A204.1 (cell line): Measurements from ENCODE around the gene GCNT3.
"Not testable (repeated sequence)": the region's sequence is repeated elsewhere in the genome, so short reads cannot be mapped to it uniquely, and the experiment has no call there.

ENCODE experiments used
- FAIRE-seq: peaks from 2 replicates; lab custom pipeline; 2012; peaks lifted over from hg19 to GRCh38; lab: Jason Lieb, UNC

Gene GCNT3

DNA sequence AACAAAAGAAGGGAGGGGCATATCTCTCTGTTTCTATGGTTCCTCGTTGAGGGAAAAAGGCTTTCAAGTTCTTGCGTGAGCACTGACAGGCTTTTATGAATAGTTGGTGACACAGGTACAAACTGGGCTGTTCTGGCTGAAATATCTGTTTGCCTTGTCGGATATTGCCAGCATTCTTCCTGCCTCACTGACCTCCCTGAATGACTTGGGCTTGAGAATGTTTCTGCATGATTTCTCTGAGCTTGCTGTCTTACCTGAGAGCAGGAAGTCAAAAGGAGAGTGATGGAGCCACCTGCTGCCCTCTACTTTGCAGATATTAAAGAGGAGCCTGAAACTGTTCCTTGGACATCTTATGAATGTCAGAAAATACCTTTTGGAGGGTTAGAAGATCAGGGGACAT lies 4.8 kb downstream of the GCNT3 start:
- FAIRE-seq = no peak

GRCh38 chr15:59618406-59618805 lies 6.8 kb downstream of the GCNT3 start:
- FAIRE-seq = no peak

- no peak for FAIRE-seq
These were observed 10.7 kb downstream of the GCNT3 start for GRCh38 chr15:59622289-59622688.

- FAIRE-seq = no peak
These were observed 21.1 kb downstream of the GCNT3 start for GRCh38 chr15:59632714-59633113.

- no peak for FAIRE-seq
These were observed 24.6 kb downstream of the GCNT3 start for GRCh38 chr15:59636184-59636583.

GRCh38 chr15:59637507-59637906 lies 25.9 kb downstream of the GCNT3 start:
- not testable (repeated sequence) for FAIRE-seq

GRCh38 chr15:59642351-59642750 lies 30.8 kb downstream of the GCNT3 start:
- FAIRE-seq = peak; percentile 94

DNA sequence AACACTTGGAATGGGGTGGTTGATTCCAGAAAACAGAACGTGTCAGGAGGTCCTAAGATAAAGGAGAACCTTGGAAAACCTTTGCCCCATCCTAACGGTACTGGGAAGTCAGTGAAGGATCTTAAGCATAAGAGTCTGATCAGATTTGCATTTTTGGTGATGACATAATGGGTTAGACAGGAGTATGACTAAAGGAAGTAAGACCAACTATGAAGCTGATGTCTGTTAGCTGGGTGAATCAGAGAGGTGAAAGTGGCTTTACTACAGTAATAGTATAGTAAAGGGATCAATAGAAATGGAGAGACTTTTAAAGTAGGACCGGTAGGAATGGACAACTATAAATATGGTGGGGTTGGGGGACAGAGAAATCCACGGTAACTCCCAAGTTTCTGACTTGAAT lies 33.2 kb downstream of the GCNT3 start:
- no peak for FAIRE-seq

- FAIRE-seq = not testable (repeated sequence)
These were observed 34.2 kb downstream of the GCNT3 start for GRCh38 chr15:59645812-59646211.

GRCh38 chr15:59646277-59646676 lies 34.7 kb downstream of the GCNT3 start:
- FAIRE-seq = no peak

DNA sequence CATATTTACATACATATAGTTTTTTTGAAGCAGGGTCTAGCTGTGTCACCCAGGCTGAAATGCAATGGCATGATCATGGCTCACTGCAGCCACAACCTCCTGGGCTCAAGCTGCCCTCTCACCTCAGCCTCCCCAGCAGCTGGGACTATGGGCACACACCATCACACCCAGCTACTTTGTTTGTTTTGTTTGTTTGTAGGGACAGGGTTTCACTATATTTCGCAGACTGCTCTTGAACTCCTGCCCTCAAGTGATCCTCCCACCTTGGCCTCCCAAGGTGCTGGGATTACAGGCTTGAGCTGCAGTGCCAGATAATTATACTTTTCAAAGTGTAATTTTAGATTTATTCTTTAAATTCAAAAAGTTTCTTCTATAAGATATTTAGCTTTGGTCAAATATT lies 35.5 kb downstream of the GCNT3 start:
- FAIRE-seq = no peak

DNA sequence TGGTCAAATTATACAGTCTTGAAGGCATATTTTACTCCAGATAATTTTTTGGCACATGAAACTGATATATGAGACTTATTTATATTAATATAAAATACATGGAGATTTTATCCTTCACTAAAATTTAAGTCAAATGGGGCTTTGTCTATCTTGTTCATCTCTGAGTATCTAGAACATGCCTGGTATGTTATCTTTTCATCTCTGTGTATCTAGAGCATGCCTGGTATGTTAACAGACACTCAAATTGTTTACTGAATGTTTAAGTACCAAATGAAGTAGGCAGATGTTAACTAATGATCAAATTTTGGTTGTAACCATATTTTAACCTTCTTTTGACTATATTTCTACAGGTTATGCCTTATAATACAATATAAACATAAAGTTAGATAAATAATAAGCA lies 38.0 kb downstream of the GCNT3 start:
- no peak for FAIRE-seq

DNA sequence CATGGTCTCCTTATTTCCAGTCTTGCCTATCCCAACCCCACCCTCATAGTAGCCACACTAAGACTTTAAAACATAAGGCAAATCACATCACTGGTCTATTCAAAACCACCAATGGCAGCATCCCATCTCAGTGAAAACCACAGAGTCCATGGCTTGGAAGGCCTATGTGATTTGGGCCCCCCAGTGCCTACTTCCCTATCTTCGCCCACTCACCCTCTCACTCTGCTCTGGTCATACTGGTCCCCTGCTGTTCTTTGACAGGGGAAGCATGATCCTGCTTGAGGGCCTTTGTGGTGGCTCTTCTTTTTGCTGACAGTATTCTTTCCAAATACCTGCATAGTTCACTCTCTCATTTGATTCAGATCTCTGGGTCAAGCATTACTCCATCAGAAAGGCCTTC lies 42.5 kb downstream of the GCNT3 start:
- no peak for FAIRE-seq

- FAIRE-seq = peak; percentile 93
These were observed 45.5 kb downstream of the GCNT3 start, which contains the start of gene GTF2A2 for GRCh38 chr15:59656897-59657634. Gene GTF2A2 (minus strand): TSS chr15:59657515. CDS start chr15:59652277, 5,238 bp downstream.

DNA sequence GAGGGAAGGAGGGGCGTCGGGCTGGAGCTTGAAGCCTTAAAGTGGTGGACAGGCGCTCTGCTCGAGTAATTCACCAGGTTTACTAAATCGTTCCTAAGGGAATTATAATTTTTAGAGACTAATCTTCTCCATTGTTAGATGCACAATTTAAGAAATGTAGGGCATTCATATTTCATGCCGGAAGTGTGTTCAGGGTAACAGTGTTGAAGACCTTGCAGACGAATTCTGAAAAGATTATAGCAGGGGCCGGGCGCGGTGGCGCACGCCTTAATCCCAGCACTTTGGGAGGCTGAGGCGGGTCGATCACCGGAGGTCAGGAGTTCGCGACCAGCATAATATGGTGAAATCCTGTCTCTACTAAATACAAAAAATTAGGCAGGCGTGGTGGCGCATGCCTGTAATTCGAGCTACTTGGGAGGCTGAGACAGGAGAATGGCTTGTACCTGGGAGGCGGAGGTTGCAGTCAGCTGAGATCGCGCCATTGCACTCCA lies 46.1 kb downstream of the GCNT3 start:
- FAIRE-seq = no peak

DNA sequence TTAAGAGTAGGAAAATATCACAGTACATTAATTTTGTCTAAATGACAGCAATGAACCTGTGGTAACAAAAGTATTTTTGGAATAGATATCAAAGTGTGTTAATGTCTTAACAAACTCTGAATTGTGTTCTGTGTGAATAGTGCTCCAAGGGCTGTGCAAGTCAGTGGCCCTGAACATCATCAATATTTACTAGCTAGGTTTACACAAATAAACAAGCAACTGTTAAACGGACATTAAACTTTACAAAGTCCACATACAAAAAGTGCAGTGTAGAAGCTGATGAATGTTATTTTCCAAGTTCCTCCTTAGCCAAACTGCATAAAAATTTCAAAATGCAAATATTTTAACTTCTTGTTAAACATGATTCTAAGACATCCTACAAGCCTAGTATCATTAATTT lies 47.8 kb downstream of the GCNT3 start:
- FAIRE-seq = no peak

DNA sequence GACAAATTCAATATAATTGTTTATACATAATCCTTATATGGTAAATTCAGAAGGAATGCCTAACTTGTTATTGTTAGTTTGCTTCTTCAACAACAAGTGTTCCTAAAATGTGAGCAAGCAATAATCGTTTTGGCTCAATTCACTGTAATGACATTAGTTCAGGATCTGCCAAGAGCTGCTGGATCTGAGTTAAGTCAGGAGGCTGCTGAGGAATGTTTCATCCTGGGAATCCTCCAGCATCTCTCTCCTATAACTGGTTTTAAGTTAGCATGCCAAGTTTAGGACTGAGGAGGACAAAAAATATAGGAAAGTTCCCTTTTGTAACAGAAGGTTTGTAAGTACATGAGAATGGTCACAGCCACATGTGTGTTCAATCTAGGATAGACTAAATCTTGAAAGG lies 50.7 kb downstream of the GCNT3 start:
- no peak for FAIRE-seq

DNA sequence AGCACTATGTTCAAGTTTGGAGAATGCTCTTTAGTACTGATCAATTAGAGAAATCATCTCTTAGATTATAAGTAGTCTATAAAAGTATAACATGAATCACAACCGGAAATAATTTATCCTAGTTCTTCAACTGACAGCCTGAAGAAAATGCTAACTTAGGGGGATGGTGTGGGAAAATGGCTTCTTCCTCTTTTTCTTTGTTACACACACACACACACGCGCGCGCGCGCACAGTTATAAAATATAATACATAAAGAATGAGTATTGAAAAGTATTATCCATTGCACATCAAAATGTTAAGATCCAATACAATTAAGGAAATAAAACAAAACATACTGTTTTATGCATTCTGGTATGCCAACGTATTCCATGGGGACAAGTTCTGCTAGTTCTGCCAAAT lies 57.0 kb downstream of the GCNT3 start:
- FAIRE-seq = no peak
